Uterus (tissue), 2 donors: ENCODE data around the gene RIT2.

ENCODE experiments used
- CTCF ChIP-seq, 4 experiments: fragments of 200-600 bp in 2 of 4; fragments of 450-650 bp in 2 of 4; sonication (generic) in 2 of 4; IDR thresholded peaks; one replicate each; pipeline ENCODE4 v1.5.1; 2016 to 2019; ENCODE audit warnings: antibody characterized with exemption in 4 of 4, mild to moderate bottlenecking in 2 of 4, moderate library complexity in 1 of 4
- POLR2A ChIP-seq, 2 donors: fragments of 450-650 bp; IDR thresholded peaks; one replicate each; pipeline ENCODE4 v1.6.1; 2016; ENCODE audit warnings: antibody characterized with exemption in 2 of 2, mild to moderate bottlenecking in 1 of 2, moderate library complexity in 1 of 2

- no peak for TF ChIP-seq CTCF (IDR thresholded peaks at IDR 0.05)
- no peak for TF ChIP-seq POLR2A (IDR thresholded peaks at IDR 0.05)
These were observed 40.4 kb upstream of the RIT2 start for GRCh38 chr18:43155842-43156241.
